GM18907 (cell line): Measurements from ENCODE around the gene SERPINF2.
"Not testable (repeated sequence)": the region's sequence is repeated elsewhere in the genome, so short reads cannot be mapped to it uniquely, and the experiment has no call there.

ENCODE experiments used
- ATAC-seq: cut with Tn5 transposase; IDR thresholded peaks from one replicate; pipeline ENCODE4 v1.9.1; 2021; ENCODE audit warnings: mild to moderate bottlenecking, moderate library complexity; ENCODE audit not compliant: unreplicated experiment

Gene SERPINF2

GRCh38 chr17:1733759-1734158, 8.9 kb upstream of the SERPINF2 start:
- no peak for ATAC-seq

- ATAC-seq, result no peak
Observed at GRCh38 chr17:1735418-1735817, 7.3 kb upstream of the SERPINF2 start.

- no peak for ATAC-seq
Observed at GRCh38 chr17:1735834-1736347, 6.8 kb upstream of the SERPINF2 start.

GRCh38 chr17:1736348-1737281, 6.1 kb upstream of the SERPINF2 start:
- ATAC-seq, result no peak

- no peak for ATAC-seq
Observed at GRCh38 chr17:1737531-1738291, 5.0 kb upstream of the SERPINF2 start.

GRCh38 chr17:1741899-1742298, 772 bp upstream of the SERPINF2 start:
- ATAC-seq, result not testable (repeated sequence)

GRCh38 chr17:1743088-1743439, 393 bp downstream of the SERPINF2 start:
- no peak for ATAC-seq

GRCh38 chr17:1744551-1745512, 2.2 kb downstream of the SERPINF2 start:
- ATAC-seq, result no peak

- no peak for ATAC-seq
Observed at GRCh38 chr17:1745513-1746020, 2.9 kb downstream of the SERPINF2 start.

- no peak for ATAC-seq
Observed at GRCh38 chr17:1746975-1747543, 4.4 kb downstream of the SERPINF2 start.

- no peak for ATAC-seq
Observed at GRCh38 chr17:1750628-1751027, 8.0 kb downstream of the SERPINF2 start.

GRCh38 chr17:1752425-1753262, 10.0 kb downstream of the SERPINF2 start:
- no peak for ATAC-seq

- no peak for ATAC-seq
Observed at GRCh38 chr17:1753767-1754429, 11.2 kb downstream of the SERPINF2 start.

GRCh38 chr17:1754430-1755112, 11.9 kb downstream of the SERPINF2 start:
- ATAC-seq, result no peak

GRCh38 chr17:1755252-1755826, 12.7 kb downstream of the SERPINF2 start:
- ATAC-seq, result no peak

- ATAC-seq, result no peak
Observed at GRCh38 chr17:1755827-1756262, 13.2 kb downstream of the SERPINF2 start.

GRCh38 chr17:1758807-1759206, 16.1 kb downstream of the SERPINF2 start:
- ATAC-seq, result no peak

- ATAC-seq, result no peak
Observed at GRCh38 chr17:1759529-1759928, 16.9 kb downstream of the SERPINF2 start.
